Adrenal gland (tissue), 12 donors: ENCODE results near the gene ARHGAP33. TPM values are rescaled to one million over a fixed set of nuclear protein-coding genes. Genes with fewer than 3 reads are reported as not detected.

Source experiments
- DNase-seq, 7 donors: peaks; one replicate each; pipeline ENCODE4 v3.0.0-alpha.2; 2019 to 2020
- H3K27ac ChIP-seq, 5 donors: fragments of 200-600 bp; sonication (generic) in 4 of 5; 1 replicate in 3 of 5; 2 replicates in 2 of 5; pipeline versions ENCODE4 v1.5.1 to v1.8.0; 2016 to 2020; ENCODE audit warnings: mild to moderate bottlenecking in 1 of 5
- H3K27me3 ChIP-seq: fragments of 200-600 bp; 2 replicates; pipeline ENCODE4 v1.8.0; 2021
- H3K36me3 ChIP-seq, 2 donors: fragments of 200-600 bp; replicated peaks in 1 of 2; 1 replicate in 1 of 2; 2 replicates in 1 of 2; pipeline versions ENCODE4 v1.5.1 to v1.8.0; 2018 to 2022
- H3K4me1 ChIP-seq, 2 donors: fragments of 200-600 bp; replicated peaks in 1 of 2; 1 replicate in 1 of 2; 2 replicates in 1 of 2; pipeline versions ENCODE4 v1.5.1 to v1.8.0; 2018 to 2021
- H3K4me3 ChIP-seq, 4 donors: fragments of 200-600 bp; sonication (generic) in 3 of 4; one replicate each; pipeline ENCODE4 v1.5.1; 2016 to 2018
- H3K9me3 ChIP-seq, 3 donors: fragments of 200-600 bp; sonication (generic) in 1 of 3; replicated peaks in 1 of 3; 1 replicate in 2 of 3; 2 replicates in 1 of 3; pipeline versions ENCODE4 v1.5.1 to v1.8.0; 2016 to 2021
- CTCF ChIP-seq, 6 experiments: fragments of 450-650 bp in 4 of 6; fragments of 200-600 bp in 2 of 6; sonication (generic) in 1 of 6; IDR thresholded peaks; 1 replicate in 5 of 6; 2 replicates in 1 of 6; pipeline versions ENCODE4 v1.5.1 to v1.8.0; 2016 to 2021; ENCODE audit warnings: antibody characterized with exemption in 6 of 6, mild to moderate bottlenecking in 2 of 6, moderate library complexity in 1 of 6
- POLR2A ChIP-seq, 2 donors: fragments of 450-650 bp; IDR thresholded peaks; one replicate each; pipeline ENCODE4 v1.6.1; 2017; ENCODE audit warnings: antibody characterized with exemption in 2 of 2, mild to moderate bottlenecking in 2 of 2, moderate library complexity in 1 of 2
- WGBS, 4 donors: extraction: QIAGEN DNeasy Blood & Tissue Kit in 2 of 4; methylation state at CpG; one replicate each; pipeline versions ENCODE4 v1.1.5 to v1.1.7; 2013 to 2017; 5-methylcytosine and 5-hydroxymethylcytosine counted together
- intact Hi-C, 2 donors: fragments of 100-400 bp; cut with DNase I; formaldehyde crosslinking; loops; one replicate each; pipeline versions ENCODE4 v1.14.1 to v1.15.0; 2022 to 2023
- polyA plus RNA-seq, 3 donors: library from polyadenylated mRNA; stranded (reverse); fragments of 200-250 nt in 2 of 3; fragments of 350-450 nt in 1 of 3; fragmentation: Illumina TruSeq in 1 of 3; extraction: RNeasy Lipid Tissue Mini Kit (QIAGEN cat#74804) in 1 of 3; gene quantifications; one replicate each; pipeline ENCODE4 v1.2.3, GENCODE V29; 2013 to 2014
- total RNA-seq, 9 donors: library from RNA; depleted of rRNA in 4 of 9; stranded (reverse); fragments of >200 nt in 4 of 9; fragments of 120-200 nt in 1 of 9; fragmentation: NEBNext Ultra II Directional in 1 of 9; extraction: Animal tissue kit (Norgen Biotek cat#: 25700) in 1 of 9; gene quantifications; one replicate each; pipeline versions ENCODE4 v1.1.0 to v1.2.4, GENCODE V29; 2013 to 2023
- donor health status: healthy with polysubstance abuse.
- donor health status: Bipolar disorder and iron deficiency.
- donor health status: DM: yes; HTN: yes; CAD: no.
- donor health status: DM: no; HTN: no; CAD: no.
- donor health status: DM: no; HTN: no; CAD: no.
- donor health status: DM: yes; HTN: yes; CAD: no.

ARHGAP33 gene
- total and polyA plus RNA-seq, 12 donors = 0.54 to 90.3 (median 5.5) TPM

- Histone ChIP-seq H3K4me1 (no peaks in the 10 kb centered on the region), H3K36me3 (no peaks in the 10 kb centered on the region), H3K27me3 (peaks cover 8% of the 10 kb centered on the region), H3K9me3 (no peaks in the 10 kb centered on the region), H3K27ac (no peak overlapping the region), H3K4me3 (no peak overlapping the region)
- intact Hi-C loops = loop anchor here in 1 of 2 donors (5.0 kb wide), 1 partner anchor 50 kb away; no protein-coding TSS in a partner anchor
- no peak for DNase-seq
- WGBS, 4 donors = 24 to 32% (median 30%) methylated on average over 34 to 39 of the region's 39 CpGs
- no peak for TF ChIP-seq CTCF (IDR thresholded peaks at IDR 0.05)
- TF ChIP-seq POLR2A (IDR thresholded peaks at IDR 0.05) = no peak
Measured at GRCh38 chr19:35796645-35797542, 21.5 kb downstream of the ARHGAP33 start.

- intact Hi-C loops = loop anchor here in 1 of 2 donors (5.0 kb wide), 1 partner anchor 50 kb away; no protein-coding TSS in a partner anchor
- H3K27me3 ChIP-seq = peaks cover 8% of the 10 kb centered on the region
Measured at GRCh38 chr19:35797663-35798062, 22.3 kb downstream of the ARHGAP33 start.

GRCh38 chr19:35801828-35802227 is 26.5 kb downstream of the ARHGAP33 start:
- no peak overlapping the region for H3K4me3 ChIP-seq
- no peak overlapping the region for H3K27ac ChIP-seq
- no peaks in the 10 kb centered on the region for H3K36me3 ChIP-seq
- intact Hi-C loops = no loop called here
- peaks cover 8% of the 10 kb centered on the region for H3K27me3 ChIP-seq
- H3K4me1 ChIP-seq = no peaks in the 10 kb centered on the region
- H3K9me3 ChIP-seq = no peaks in the 10 kb centered on the region
- TF ChIP-seq CTCF (IDR thresholded peaks at IDR 0.05) = no peak
- TF ChIP-seq POLR2A (IDR thresholded peaks at IDR 0.05) = no peak
- WGBS, 4 donors = 49 to 72% (median 52%) methylated on average over 2 to 3 of the region's 3 CpGs
- no peak for DNase-seq

More at GRCh38 chr19:35797663-35798062, 22.3 kb downstream of the ARHGAP33 start:
- Histone ChIP-seq H3K27ac (no peak overlapping the region), H3K4me1 (no peaks in the 10 kb centered on the region), H3K36me3 (no peaks in the 10 kb centered on the region), H3K4me3 (no peak overlapping the region), H3K9me3 (no peaks in the 10 kb centered on the region)
- no peak for DNase-seq
- TF ChIP-seq CTCF (IDR thresholded peaks at IDR 0.05) (no peak), POLR2A (IDR thresholded peaks at IDR 0.05) (no peak)
- 7 to 17% (median 10%) methylated on average over 3 to 15 of the region's 15 CpGs for WGBS, 4 donors

- Histone ChIP-seq H3K9me3 (no peaks in the 10 kb centered on the region), H3K27ac (no peak overlapping the region), H3K36me3 (no peaks in the 10 kb centered on the region), H3K4me1 (no peaks in the 10 kb centered on the region), H3K27me3 (peaks cover 2% of the 10 kb centered on the region), H3K4me3 (no peak overlapping the region)
- DNase-seq = no peak
- TF ChIP-seq CTCF (IDR thresholded peaks at IDR 0.05) (no peak), POLR2A (IDR thresholded peaks at IDR 0.05) (no peak)
- intact Hi-C loops = no loop called here
- 60 to 72% (median 66%) methylated on average over 4 to 5 of the region's 5 CpGs for WGBS, 4 donors
Measured at GRCh38 chr19:35805526-35806102, 30.2 kb downstream of the ARHGAP33 start.
